ENCODE measurements around the gene MAP2.

GRCh38 chr2:209463226-209463625 is 39.4 kb downstream of the MAP2 start:
- TF ChIP-seq, protein P1, sequence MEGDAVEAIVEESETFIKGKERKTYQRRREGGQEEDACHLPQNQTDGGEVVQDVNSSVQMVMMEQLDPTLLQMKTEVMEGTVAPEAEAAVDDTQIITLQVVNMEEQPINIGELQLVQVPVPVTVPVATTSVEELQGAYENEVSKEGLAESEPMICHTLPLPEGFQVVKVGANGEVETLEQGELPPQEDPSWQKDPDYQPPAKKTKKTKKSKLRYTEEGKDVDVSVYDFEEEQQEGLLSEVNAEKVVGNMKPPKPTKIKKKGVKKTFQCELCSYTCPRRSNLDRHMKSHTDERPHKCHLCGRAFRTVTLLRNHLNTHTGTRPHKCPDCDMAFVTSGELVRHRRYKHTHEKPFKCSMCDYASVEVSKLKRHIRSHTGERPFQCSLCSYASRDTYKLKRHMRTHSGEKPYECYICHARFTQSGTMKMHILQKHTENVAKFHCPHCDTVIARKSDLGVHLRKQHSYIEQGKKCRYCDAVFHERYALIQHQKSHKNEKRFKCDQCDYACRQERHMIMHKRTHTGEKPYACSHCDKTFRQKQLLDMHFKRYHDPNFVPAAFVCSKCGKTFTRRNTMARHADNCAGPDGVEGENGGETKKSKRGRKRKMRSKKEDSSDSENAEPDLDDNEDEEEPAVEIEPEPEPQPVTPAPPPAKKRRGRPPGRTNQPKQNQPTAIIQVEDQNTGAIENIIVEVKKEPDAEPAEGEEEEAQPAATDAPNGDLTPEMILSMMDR (IDR thresholded peaks at IDR 0.05), result peak in 10 of 12 donors; percentile 13 to 50 (median 24)
- TF ChIP-seq POLR2A (IDR thresholded peaks at IDR 0.05), result no peak

Data from heart left ventricle (tissue), 13 donors.